Stimulated activated CD4-positive, alpha-beta T cell treated with anti-CD3 and anti-CD28 coated beads, Interleukin-2, amount 100 ng/mL, for 48 hours (primary cell): Measurements from ENCODE around the gene MYO1A.
A peak's percentile ranks its signal among the peaks of the same experiment; 100 is the strongest.

Source experiments
- DNase-seq, 2 donors: peaks; one replicate each; pipeline ENCODE4 v3.0.0-alpha.2; 2020

The MYO1A gene

GRCh38 chr12:57049890-57050289 lies at the start of gene MYO1A:
Gene MYO1A, minus strand, starts transcription at chr12:57050129. Its CDS starts 1,806 bp downstream, at chr12:57048323.
- no peak for DNase-seq

- no peak for DNase-seq
These were observed 49.3 kb upstream of the MYO1A start for GRCh38 chr12:57099047-57099714.

GRCh38 chr12:57098546-57098945 lies 48.6 kb upstream of the MYO1A start:
- DNase-seq, result no peak

- DNase-seq, result no peak
These were observed 47.6 kb upstream of the MYO1A start for GRCh38 chr12:57097554-57097835.

- DNase-seq, result no peak
These were observed 47.0 kb upstream of the MYO1A start for GRCh38 chr12:57096748-57097553.

- no peak for DNase-seq
These were observed 46.2 kb upstream of the MYO1A start for GRCh38 chr12:57096099-57096572.

- DNase-seq, result no peak
These were observed 45.5 kb upstream of the MYO1A start for GRCh38 chr12:57095440-57095839.

- no peak for DNase-seq
These were observed 44.6 kb upstream of the MYO1A start for GRCh38 chr12:57094208-57095160.

- peak; percentile 60 to 61 for DNase-seq
These were observed 43.7 kb upstream of the MYO1A start for GRCh38 chr12:57093415-57094207.

GRCh38 chr12:57092876-57093414 lies 43.0 kb upstream of the MYO1A start:
- no peak for DNase-seq

GRCh38 chr12:57092529-57092862 lies 42.6 kb upstream of the MYO1A start:
- DNase-seq, result no peak

GRCh38 chr12:57091638-57092528 lies 42.0 kb upstream of the MYO1A start:
- no peak for DNase-seq

GRCh38 chr12:57090924-57091637 lies 41.2 kb upstream of the MYO1A start:
- DNase-seq, result no peak

GRCh38 chr12:57090490-57090889 lies 40.6 kb upstream of the MYO1A start:
- DNase-seq, result no peak

- peak in 1 of 2 donors; percentile 37 for DNase-seq
These were observed 39.6 kb upstream of the MYO1A start for GRCh38 chr12:57089271-57090245.

- peak; percentile 76 to 81 for DNase-seq
These were observed 38.7 kb upstream of the MYO1A start, which contains the start of gene NAB2 for GRCh38 chr12:57088354-57089270. Gene NAB2, plus strand, starts transcription at chr12:57089114. Its CDS starts 158 bp downstream, at chr12:57089272.

- peak; percentile 72 to 77 for DNase-seq
These were observed 37.9 kb upstream of the MYO1A start for GRCh38 chr12:57087691-57088353.
